ENCODE measurements around the gene RMND1.

DNA sequence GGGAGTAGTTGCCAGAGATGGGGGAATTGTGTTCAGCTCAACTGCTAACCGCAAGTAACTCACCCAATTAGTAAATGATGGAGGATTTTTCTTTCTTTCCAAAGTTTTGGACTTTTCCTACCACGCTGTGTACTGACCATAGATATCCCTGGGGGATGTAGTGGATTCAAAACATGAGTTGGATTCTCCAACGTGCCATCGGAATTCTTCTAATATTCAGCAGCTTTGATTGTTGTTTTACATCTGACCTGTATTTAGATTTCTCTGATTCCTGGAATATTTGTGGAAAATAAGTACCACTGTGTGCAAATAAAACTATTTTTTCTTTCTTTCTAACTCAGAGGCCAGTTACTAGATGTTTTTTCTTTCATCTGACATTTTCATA is 43.0 kb upstream of the RMND1 start:
- no peak for TF ChIP-seq EZH2phosphoT487 (IDR thresholded peaks at IDR 0.05; ENCODE audit: low read depth)
- TF ChIP-seq, protein P1, sequence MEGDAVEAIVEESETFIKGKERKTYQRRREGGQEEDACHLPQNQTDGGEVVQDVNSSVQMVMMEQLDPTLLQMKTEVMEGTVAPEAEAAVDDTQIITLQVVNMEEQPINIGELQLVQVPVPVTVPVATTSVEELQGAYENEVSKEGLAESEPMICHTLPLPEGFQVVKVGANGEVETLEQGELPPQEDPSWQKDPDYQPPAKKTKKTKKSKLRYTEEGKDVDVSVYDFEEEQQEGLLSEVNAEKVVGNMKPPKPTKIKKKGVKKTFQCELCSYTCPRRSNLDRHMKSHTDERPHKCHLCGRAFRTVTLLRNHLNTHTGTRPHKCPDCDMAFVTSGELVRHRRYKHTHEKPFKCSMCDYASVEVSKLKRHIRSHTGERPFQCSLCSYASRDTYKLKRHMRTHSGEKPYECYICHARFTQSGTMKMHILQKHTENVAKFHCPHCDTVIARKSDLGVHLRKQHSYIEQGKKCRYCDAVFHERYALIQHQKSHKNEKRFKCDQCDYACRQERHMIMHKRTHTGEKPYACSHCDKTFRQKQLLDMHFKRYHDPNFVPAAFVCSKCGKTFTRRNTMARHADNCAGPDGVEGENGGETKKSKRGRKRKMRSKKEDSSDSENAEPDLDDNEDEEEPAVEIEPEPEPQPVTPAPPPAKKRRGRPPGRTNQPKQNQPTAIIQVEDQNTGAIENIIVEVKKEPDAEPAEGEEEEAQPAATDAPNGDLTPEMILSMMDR (IDR thresholded peaks at IDR 0.05; ENCODE audit: low read depth, low read length) = no peak
